Lower leg skin (tissue), 3 donors: ENCODE results near the gene KRT83.
"Not testable (repeated sequence)": the region's sequence is repeated elsewhere in the genome, so short reads cannot be mapped to it uniquely, and the experiment has no call there.

Experiments used
- POLR2A ChIP-seq, 2 donors: fragments of 450-650 bp; IDR thresholded peaks; one replicate each; pipeline ENCODE4 v1.6.1; 2016 to 2017; ENCODE audit warnings: antibody characterized with exemption in 2 of 2, mild to moderate bottlenecking in 1 of 2, moderate library complexity in 1 of 2
- TF ChIP-seq, protein P1 (sequence below), 3 donors: fragments of 450-650 bp; IDR thresholded peaks; one replicate each; pipeline ENCODE4 v1.5.1; 2016; ENCODE audit warnings: antibody characterized with exemption in 3 of 3, mild to moderate bottlenecking in 3 of 3, moderate library complexity in 2 of 3

DNA sequence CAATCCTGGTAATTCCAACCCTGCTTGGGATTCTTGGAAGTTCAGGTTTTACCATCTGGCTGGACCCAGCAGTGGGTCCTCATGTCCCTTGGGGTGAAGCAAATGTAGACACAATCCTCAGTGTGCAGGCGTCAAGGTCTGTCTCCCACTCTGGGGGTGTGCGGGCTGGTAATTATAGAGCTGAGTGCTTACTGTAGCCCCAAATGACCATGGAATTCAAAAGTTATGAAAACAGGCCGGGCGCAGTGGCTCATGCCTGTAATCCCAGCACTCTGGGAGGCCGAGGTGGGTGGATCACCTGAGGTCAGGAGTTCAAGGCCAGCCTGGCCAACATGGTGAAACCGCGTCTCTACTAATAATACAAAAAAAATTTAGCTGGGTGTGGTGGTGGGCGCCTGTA lies 23.8 kb upstream of the KRT83 start:
- TF ChIP-seq, protein P1, sequence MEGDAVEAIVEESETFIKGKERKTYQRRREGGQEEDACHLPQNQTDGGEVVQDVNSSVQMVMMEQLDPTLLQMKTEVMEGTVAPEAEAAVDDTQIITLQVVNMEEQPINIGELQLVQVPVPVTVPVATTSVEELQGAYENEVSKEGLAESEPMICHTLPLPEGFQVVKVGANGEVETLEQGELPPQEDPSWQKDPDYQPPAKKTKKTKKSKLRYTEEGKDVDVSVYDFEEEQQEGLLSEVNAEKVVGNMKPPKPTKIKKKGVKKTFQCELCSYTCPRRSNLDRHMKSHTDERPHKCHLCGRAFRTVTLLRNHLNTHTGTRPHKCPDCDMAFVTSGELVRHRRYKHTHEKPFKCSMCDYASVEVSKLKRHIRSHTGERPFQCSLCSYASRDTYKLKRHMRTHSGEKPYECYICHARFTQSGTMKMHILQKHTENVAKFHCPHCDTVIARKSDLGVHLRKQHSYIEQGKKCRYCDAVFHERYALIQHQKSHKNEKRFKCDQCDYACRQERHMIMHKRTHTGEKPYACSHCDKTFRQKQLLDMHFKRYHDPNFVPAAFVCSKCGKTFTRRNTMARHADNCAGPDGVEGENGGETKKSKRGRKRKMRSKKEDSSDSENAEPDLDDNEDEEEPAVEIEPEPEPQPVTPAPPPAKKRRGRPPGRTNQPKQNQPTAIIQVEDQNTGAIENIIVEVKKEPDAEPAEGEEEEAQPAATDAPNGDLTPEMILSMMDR (IDR thresholded peaks at IDR 0.05), result not testable (repeated sequence)
- not testable (repeated sequence) for TF ChIP-seq POLR2A (IDR thresholded peaks at IDR 0.05)
